ENCODE data around the gene LNX2. TPM values are rescaled to one million over a fixed set of nuclear protein-coding genes. Genes with fewer than 3 reads are reported as not detected.
A peak's percentile ranks its signal among the peaks of the same experiment; 100 is the strongest.

Gene LNX2
- total RNA-seq, 2 donors from 2014 or later = 13.9 to 15.6 TPM

- peaks cover 15% of the 10 kb centered on the region for H3K9me3 ChIP-seq (ENCODE audit: control insufficient read depth, low read length)
- no peak for DNase-seq
- Mint-ChIP-seq H3K27ac (no peak overlapping the region), H3K9me3 (peaks cover 18% of the 10 kb centered on the region), H3K27me3 (ENCODE audit: insufficient read depth) (no peaks in the 10 kb centered on the region), H3K4me1 (peaks cover 6% of the 10 kb centered on the region), H3K4me3 (no peak overlapping the region), H3K36me3 (ENCODE audit: low read depth) (peaks cover 33% of the 10 kb centered on the region)
- no peak overlapping the region for H3K9ac ChIP-seq (ENCODE audit: extremely low read depth, low read length, poor library complexity, severe bottlenecking)
- no peaks in the 10 kb centered on the region for H3K27me3 ChIP-seq (ENCODE audit: control insufficient read depth, insufficient read depth, low read length, poor library complexity, severe bottlenecking)
- H3K36me3 ChIP-seq (ENCODE audit: control insufficient read depth, insufficient read depth, low read length) = peaks cover 39% of the 10 kb centered on the region
- H3K4me1 ChIP-seq (ENCODE audit: control insufficient read depth, insufficient read depth, low read length) = no peaks in the 10 kb centered on the region
- no peak overlapping the region for H3K4me3 ChIP-seq (ENCODE audit: low read length)
- WGBS, 2 experiments (ENCODE audit: insufficient coverage in 1 of 2, insufficient read length in 1 of 2) = 94 to 100% methylated on average over 1 of the region's 1 CpG
- no peak overlapping the region for H3K27ac ChIP-seq (ENCODE audit: low read depth, low read length)
- TF ChIP-seq, protein P1, sequence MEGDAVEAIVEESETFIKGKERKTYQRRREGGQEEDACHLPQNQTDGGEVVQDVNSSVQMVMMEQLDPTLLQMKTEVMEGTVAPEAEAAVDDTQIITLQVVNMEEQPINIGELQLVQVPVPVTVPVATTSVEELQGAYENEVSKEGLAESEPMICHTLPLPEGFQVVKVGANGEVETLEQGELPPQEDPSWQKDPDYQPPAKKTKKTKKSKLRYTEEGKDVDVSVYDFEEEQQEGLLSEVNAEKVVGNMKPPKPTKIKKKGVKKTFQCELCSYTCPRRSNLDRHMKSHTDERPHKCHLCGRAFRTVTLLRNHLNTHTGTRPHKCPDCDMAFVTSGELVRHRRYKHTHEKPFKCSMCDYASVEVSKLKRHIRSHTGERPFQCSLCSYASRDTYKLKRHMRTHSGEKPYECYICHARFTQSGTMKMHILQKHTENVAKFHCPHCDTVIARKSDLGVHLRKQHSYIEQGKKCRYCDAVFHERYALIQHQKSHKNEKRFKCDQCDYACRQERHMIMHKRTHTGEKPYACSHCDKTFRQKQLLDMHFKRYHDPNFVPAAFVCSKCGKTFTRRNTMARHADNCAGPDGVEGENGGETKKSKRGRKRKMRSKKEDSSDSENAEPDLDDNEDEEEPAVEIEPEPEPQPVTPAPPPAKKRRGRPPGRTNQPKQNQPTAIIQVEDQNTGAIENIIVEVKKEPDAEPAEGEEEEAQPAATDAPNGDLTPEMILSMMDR (conservative IDR thresholded peaks at IDR 0.05) = no peak
These were observed 34.5 kb upstream of the LNX2 start for GRCh38 chr13:27654816-27655215.

- DNase-seq = no peak
- H3K27me3 ChIP-seq (ENCODE audit: control insufficient read depth, insufficient read depth, low read length, poor library complexity, severe bottlenecking) = no peaks in the 10 kb centered on the region
- H3K9me3 Mint-ChIP-seq = peaks cover 23% of the 10 kb centered on the region
- TF ChIP-seq, protein P1 (conservative IDR thresholded peaks at IDR 0.05) = no peak
- 96 to 100% methylated on average over 1 to 3 of the region's 3 CpGs for WGBS, 2 experiments (ENCODE audit: insufficient coverage in 1 of 2, insufficient read length in 1 of 2)
- no peak overlapping the region for H3K27ac ChIP-seq (ENCODE audit: low read depth, low read length)
- H3K4me1 ChIP-seq (ENCODE audit: control insufficient read depth, insufficient read depth, low read length) = no peaks in the 10 kb centered on the region
- H3K9ac ChIP-seq (ENCODE audit: extremely low read depth, low read length, poor library complexity, severe bottlenecking) = no peak overlapping the region
- no peak overlapping the region for H3K4me3 ChIP-seq (ENCODE audit: low read length)
- H3K27ac Mint-ChIP-seq = no peak overlapping the region
- peaks cover 39% of the 10 kb centered on the region for H3K36me3 Mint-ChIP-seq (ENCODE audit: low read depth)
- peaks cover 23% of the 10 kb centered on the region for H3K9me3 ChIP-seq (ENCODE audit: control insufficient read depth, low read length)
- H3K36me3 ChIP-seq (ENCODE audit: control insufficient read depth, insufficient read depth, low read length) = peaks cover 46% of the 10 kb centered on the region
- H3K4me3 Mint-ChIP-seq = no peak overlapping the region
- no peaks in the 10 kb centered on the region for H3K27me3 Mint-ChIP-seq (ENCODE audit: insufficient read depth)
- no peaks in the 10 kb centered on the region for H3K4me1 Mint-ChIP-seq
These were observed 33.7 kb upstream of the LNX2 start for GRCh38 chr13:27654059-27654458.

GRCh38 chr13:27650312-27650711 lies 30.0 kb upstream of the LNX2 start:
- no peaks in the 10 kb centered on the region for H3K4me1 Mint-ChIP-seq
- Histone ChIP-seq H3K27ac (ENCODE audit: low read depth, low read length) (no peak overlapping the region), H3K4me1 (ENCODE audit: control insufficient read depth, insufficient read depth, low read length) (no peaks in the 10 kb centered on the region), H3K9ac (ENCODE audit: extremely low read depth, low read length, poor library complexity, severe bottlenecking) (no peak overlapping the region), H3K27me3 (ENCODE audit: control insufficient read depth, insufficient read depth, low read length, poor library complexity, severe bottlenecking) (no peaks in the 10 kb centered on the region), H3K36me3 (ENCODE audit: control insufficient read depth, insufficient read depth, low read length) (peaks cover 57% of the 10 kb centered on the region), H3K4me3 (ENCODE audit: low read length) (peak overlapping the region; percentile 46), H3K9me3 (ENCODE audit: control insufficient read depth, low read length) (peaks cover 33% of the 10 kb centered on the region)
- H3K4me3 Mint-ChIP-seq = no peak overlapping the region
- DNase-seq = no peak
- TF ChIP-seq, protein P1 (conservative IDR thresholded peaks at IDR 0.05) = no peak
- H3K36me3 Mint-ChIP-seq (ENCODE audit: low read depth) = peaks cover 54% of the 10 kb centered on the region
- peaks cover 32% of the 10 kb centered on the region for H3K9me3 Mint-ChIP-seq
- 100% methylated on average over 1 of the region's 1 CpG; no CpG with 5 or more reads in 1 of the 2 experiments for WGBS, 2 experiments (ENCODE audit: insufficient coverage in 1 of 2, insufficient read length in 1 of 2)
- H3K27ac Mint-ChIP-seq = no peak overlapping the region
- H3K27me3 Mint-ChIP-seq (ENCODE audit: insufficient read depth) = no peaks in the 10 kb centered on the region

All from endodermal cell (in vitro differentiated cells).